Measurements from ENCODE around the gene DNASE1L3.
"Not testable (repeated sequence)": the region's sequence is repeated elsewhere in the genome, so short reads cannot be mapped to it uniquely, and the experiment has no call there.

DNASE1L3 gene

GRCh38 chr3:58235970-58236369 lies 25.2 kb upstream of the DNASE1L3 start:
- DNase-seq (ENCODE audit: low read depth in 2 of 2) = no peak

GRCh38 chr3:58234516-58234931 lies 23.8 kb upstream of the DNASE1L3 start:
- no peak for DNase-seq (ENCODE audit: low read depth in 2 of 2)

GRCh38 chr3:58231666-58232065 lies 20.9 kb upstream of the DNASE1L3 start:
- no peak for DNase-seq (ENCODE audit: low read depth in 2 of 2)

- DNase-seq (ENCODE audit: low read depth in 2 of 2) = no peak
Observed at GRCh38 chr3:58230876-58231552, 20.2 kb upstream of the DNASE1L3 start.

GRCh38 chr3:58227933-58228332 lies 17.2 kb upstream of the DNASE1L3 start:
- DNase-seq (ENCODE audit: low read depth in 2 of 2) = not testable (repeated sequence)

- no peak for DNase-seq (ENCODE audit: low read depth in 2 of 2)
Observed at GRCh38 chr3:58223855-58224254, 13.1 kb upstream of the DNASE1L3 start.

GRCh38 chr3:58222161-58222724 lies 11.5 kb upstream of the DNASE1L3 start:
- no peak for DNase-seq (ENCODE audit: low read depth in 2 of 2)

GRCh38 chr3:58218904-58219303 lies 8.1 kb upstream of the DNASE1L3 start:
- no peak for DNase-seq (ENCODE audit: low read depth in 2 of 2)

GRCh38 chr3:58217209-58217811 lies 6.5 kb upstream of the DNASE1L3 start:
- peak in 1 of 2 donors; percentile 21 for DNase-seq (ENCODE audit: low read depth in 2 of 2)

- no peak for DNase-seq (ENCODE audit: low read depth in 2 of 2)
Observed at GRCh38 chr3:58216496-58217195, 5.9 kb upstream of the DNASE1L3 start.

GRCh38 chr3:58215317-58216025 lies 4.7 kb upstream of the DNASE1L3 start:
- no peak for DNase-seq (ENCODE audit: low read depth in 2 of 2)

- no peak for DNase-seq (ENCODE audit: low read depth in 2 of 2)
Observed at GRCh38 chr3:58214484-58215316, 3.9 kb upstream of the DNASE1L3 start.

GRCh38 chr3:58209933-58210332 lies 839 bp downstream of the DNASE1L3 start:
- DNase-seq (ENCODE audit: low read depth in 2 of 2) = no peak

GRCh38 chr3:58207954-58208353 lies 2.8 kb downstream of the DNASE1L3 start:
- no peak for DNase-seq (ENCODE audit: low read depth in 2 of 2)

- DNase-seq (ENCODE audit: low read depth in 2 of 2) = no peak
Observed at GRCh38 chr3:58206406-58207011, 4.3 kb downstream of the DNASE1L3 start.

GRCh38 chr3:58205981-58206380 lies 4.8 kb downstream of the DNASE1L3 start:
- DNase-seq (ENCODE audit: low read depth in 2 of 2) = no peak

GRCh38 chr3:58204720-58205119 lies 6.1 kb downstream of the DNASE1L3 start:
- DNase-seq (ENCODE audit: low read depth in 2 of 2) = no peak

GRCh38 chr3:58203541-58203940 lies 7.2 kb downstream of the DNASE1L3 start:
- no peak for DNase-seq (ENCODE audit: low read depth in 2 of 2)

- no peak for DNase-seq (ENCODE audit: low read depth in 2 of 2)
Observed at GRCh38 chr3:58202917-58203360, 7.8 kb downstream of the DNASE1L3 start.

GRCh38 chr3:58201451-58201850 lies 9.3 kb downstream of the DNASE1L3 start:
- not testable (repeated sequence) for DNase-seq (ENCODE audit: low read depth in 2 of 2)
